ENCODE data around the gene TMPRSS4.
A peak's percentile ranks its signal among the peaks of the same experiment; 100 is the strongest.

Gene TMPRSS4

GRCh38 chr11:118152020-118152551, 75.2 kb downstream of the TMPRSS4 start:
- DNase-seq, result no peak

- DNase-seq, result peak in 41 of 56 donors; percentile 10 to 75 (median 44)
Observed at GRCh38 chr11:118152552-118153471, 75.9 kb downstream of the TMPRSS4 start, which contains the start of gene SCN4B. Gene SCN4B, minus strand, starts transcription at chr11:118152823. Its CDS starts 150 bp downstream, at chr11:118152673.

GRCh38 chr11:118153516-118153915, 76.6 kb downstream of the TMPRSS4 start:
- no peak for DNase-seq

- no peak for DNase-seq
Observed at GRCh38 chr11:118153976-118154375, 77.1 kb downstream of the TMPRSS4 start.

GRCh38 chr11:118154641-118155040, 77.8 kb downstream of the TMPRSS4 start:
- DNase-seq, result no peak

- DNase-seq, result no peak
Observed at GRCh38 chr11:118155776-118156530, 79.1 kb downstream of the TMPRSS4 start.

- peak in 1 of 56 donors; percentile 8 for DNase-seq
Observed at GRCh38 chr11:118156531-118157185, 79.8 kb downstream of the TMPRSS4 start.

- DNase-seq, result no peak
Observed at GRCh38 chr11:118157186-118157895, 80.5 kb downstream of the TMPRSS4 start.

GRCh38 chr11:118161786-118162185, 84.9 kb downstream of the TMPRSS4 start:
- no peak for DNase-seq

- DNase-seq, result no peak
Observed at GRCh38 chr11:118162846-118163245, 86.0 kb downstream of the TMPRSS4 start.

- no peak for DNase-seq
Observed at GRCh38 chr11:118163494-118163893, 86.6 kb downstream of the TMPRSS4 start.

GRCh38 chr11:118164885-118165284, 88.0 kb downstream of the TMPRSS4 start:
- DNase-seq, result no peak

GRCh38 chr11:118166641-118167040, 89.8 kb downstream of the TMPRSS4 start:
- no peak for DNase-seq

- no peak for DNase-seq
Observed at GRCh38 chr11:118167253-118167652, 90.4 kb downstream of the TMPRSS4 start.

- DNase-seq, result no peak
Observed at GRCh38 chr11:118167906-118168305, 91.0 kb downstream of the TMPRSS4 start.

GRCh38 chr11:118168316-118168715, 91.4 kb downstream of the TMPRSS4 start:
- no peak for DNase-seq

GRCh38 chr11:118168751-118169150, 91.9 kb downstream of the TMPRSS4 start:
- no peak for DNase-seq

- DNase-seq, result no peak
Observed at GRCh38 chr11:118169300-118170140, 92.6 kb downstream of the TMPRSS4 start.

- DNase-seq, result no peak
Observed at GRCh38 chr11:118170231-118170630, 93.4 kb downstream of the TMPRSS4 start.

- no peak for DNase-seq
Observed at GRCh38 chr11:118170882-118171268, 94.0 kb downstream of the TMPRSS4 start.
